GM18519 (cell line): ENCODE measurements around the gene ARHGAP18.

Experiments used
- ATAC-seq: cut with Tn5 transposase; IDR thresholded peaks from one replicate; pipeline ENCODE4 v1.9.1; 2021; ENCODE audit warnings: mild to moderate bottlenecking, moderate library complexity; ENCODE audit not compliant: unreplicated experiment, low FRiP score

Gene ARHGAP18

GRCh38 chr6:129695373-129696027 is 14.5 kb downstream of the ARHGAP18 start:
- ATAC-seq = peak; percentile 67

GRCh38 chr6:129694036-129694435 is 15.9 kb downstream of the ARHGAP18 start:
- no peak for ATAC-seq

GRCh38 chr6:129692467-129692866 is 17.5 kb downstream of the ARHGAP18 start:
- ATAC-seq = no peak

GRCh38 chr6:129691709-129692108 is 18.3 kb downstream of the ARHGAP18 start:
- no peak for ATAC-seq

GRCh38 chr6:129691043-129691640 is 18.8 kb downstream of the ARHGAP18 start:
- no peak for ATAC-seq

- ATAC-seq = peak; percentile 55
Measured at GRCh38 chr6:129686941-129687627, 22.9 kb downstream of the ARHGAP18 start.

GRCh38 chr6:129685662-129686031 is 24.3 kb downstream of the ARHGAP18 start:
- ATAC-seq = no peak

- ATAC-seq = no peak
Measured at GRCh38 chr6:129684903-129685661, 24.9 kb downstream of the ARHGAP18 start.

- ATAC-seq = no peak
Measured at GRCh38 chr6:129684323-129684884, 25.6 kb downstream of the ARHGAP18 start.

GRCh38 chr6:129683601-129684322 is 26.2 kb downstream of the ARHGAP18 start:
- peak; percentile 92 for ATAC-seq

GRCh38 chr6:129681913-129682205 is 28.1 kb downstream of the ARHGAP18 start:
- ATAC-seq = no peak

GRCh38 chr6:129680633-129681032 is 29.3 kb downstream of the ARHGAP18 start:
- no peak for ATAC-seq

GRCh38 chr6:129679758-129680157 is 30.2 kb downstream of the ARHGAP18 start:
- no peak for ATAC-seq

- ATAC-seq = no peak
Measured at GRCh38 chr6:129679275-129679674, 30.7 kb downstream of the ARHGAP18 start.

- ATAC-seq = no peak
Measured at GRCh38 chr6:129678463-129678862, 31.5 kb downstream of the ARHGAP18 start.

GRCh38 chr6:129677620-129678325 is 32.2 kb downstream of the ARHGAP18 start:
- no peak for ATAC-seq

- no peak for ATAC-seq
Measured at GRCh38 chr6:129675669-129676472, 34.1 kb downstream of the ARHGAP18 start.

GRCh38 chr6:129673748-129674147 is 36.2 kb downstream of the ARHGAP18 start:
- no peak for ATAC-seq
